HG02870 (cell line): ENCODE measurements around the gene CD244.

ENCODE experiments used
- ATAC-seq: cut with Tn5 transposase; IDR thresholded peaks from one replicate; pipeline ENCODE4 v1.9.1; 2021; ENCODE audit warnings: mild to moderate bottlenecking, moderate library complexity; ENCODE audit not compliant: unreplicated experiment

Gene CD244

DNA sequence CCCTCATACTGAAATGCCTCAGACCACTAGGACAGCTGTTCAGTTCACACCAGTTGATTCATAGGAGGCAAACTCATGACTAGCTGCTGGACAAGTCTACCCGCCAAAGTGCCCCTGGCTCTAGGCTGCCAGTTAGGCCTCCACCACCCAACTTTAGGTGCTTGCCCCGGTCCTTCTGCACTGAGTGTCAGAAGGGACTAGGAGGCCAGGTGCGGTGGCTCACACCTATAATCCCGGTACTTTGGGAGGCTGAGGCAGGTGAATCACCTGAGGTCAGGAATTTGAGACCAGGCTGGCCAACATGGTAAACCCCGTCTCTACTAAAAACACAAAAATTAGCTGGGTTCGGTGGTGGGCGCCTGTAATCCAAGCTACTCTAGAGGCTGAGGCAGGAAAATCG, 47.8 kb downstream of the CD244 start:
- no peak for ATAC-seq

DNA sequence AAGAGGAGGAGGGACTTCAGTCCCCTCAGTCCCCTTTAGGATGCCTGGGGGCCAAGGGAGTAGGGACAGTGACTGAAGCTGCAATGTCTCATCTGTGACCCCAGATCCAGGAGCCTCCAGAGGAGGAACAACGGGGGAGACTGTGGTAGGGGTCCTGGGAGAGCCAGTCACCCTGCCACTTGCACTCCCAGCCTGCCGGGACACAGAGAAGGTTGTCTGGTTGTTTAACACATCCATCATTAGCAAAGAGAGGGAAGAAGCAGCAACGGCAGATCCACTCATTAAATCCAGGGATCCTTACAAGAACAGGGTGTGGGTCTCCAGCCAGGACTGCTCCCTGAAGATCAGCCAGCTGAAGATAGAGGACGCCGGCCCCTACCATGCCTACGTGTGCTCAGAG, 48.4 kb downstream of the CD244 start:
- no peak for ATAC-seq

DNA sequence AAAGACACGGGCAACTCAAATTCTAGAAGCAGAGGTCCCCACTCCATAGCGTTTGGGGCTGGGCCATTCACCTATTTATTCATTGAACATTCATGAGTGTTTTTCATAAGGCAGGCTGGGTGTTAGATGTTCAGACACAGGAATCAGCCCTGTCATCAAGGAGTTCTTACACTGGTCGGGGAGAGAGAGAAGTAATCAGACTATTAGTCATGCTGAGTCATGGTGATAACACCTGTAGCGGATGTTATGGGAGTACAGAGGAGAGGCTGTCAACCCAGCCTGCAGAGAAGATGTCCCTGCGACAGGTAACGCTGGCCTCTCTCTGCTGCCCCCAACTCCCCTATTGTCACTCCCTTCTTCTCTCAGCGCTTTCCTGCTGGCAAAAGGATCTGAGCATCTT, 49.5 kb downstream of the CD244 start:
- peak; percentile 44 for ATAC-seq

DNA sequence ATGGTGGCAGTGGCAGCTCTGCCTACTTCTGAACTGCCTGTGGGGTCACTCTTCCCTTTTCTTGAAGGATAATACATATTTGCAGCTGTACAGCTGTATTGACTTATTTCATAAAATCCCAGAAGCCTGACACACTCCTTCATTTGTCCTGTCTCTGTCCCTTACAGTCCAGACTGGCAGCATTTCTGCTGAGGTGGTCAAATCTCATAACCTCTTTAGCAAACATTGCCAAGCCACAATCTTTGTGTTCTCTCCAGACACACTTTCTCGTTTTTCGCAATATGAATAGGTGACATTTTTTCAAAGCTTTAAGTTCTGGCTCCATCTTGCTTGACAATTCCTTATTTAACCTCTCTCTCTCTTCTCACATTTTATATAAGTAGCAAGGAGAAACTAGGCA, 51.5 kb downstream of the CD244 start:
- ATAC-seq: no peak

DNA sequence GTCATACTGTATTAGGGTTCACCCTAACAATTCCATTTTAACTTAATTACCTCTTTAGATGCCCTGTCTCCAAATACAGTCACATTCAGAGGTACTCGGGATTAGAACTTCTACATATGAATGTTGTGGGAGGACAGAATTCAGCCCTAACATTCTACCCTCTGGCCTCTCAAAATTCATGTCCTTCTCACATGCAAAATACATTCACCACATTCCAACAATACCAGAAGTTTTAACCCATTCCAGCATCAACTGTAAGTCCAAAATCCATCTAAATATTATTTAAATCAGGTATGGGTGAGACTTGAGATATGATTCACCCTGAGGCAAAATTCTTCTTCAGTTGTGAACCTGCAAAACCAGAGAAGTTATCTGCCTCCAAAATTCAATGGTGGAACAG, 52.2 kb downstream of the CD244 start:
- no peak for ATAC-seq

DNA sequence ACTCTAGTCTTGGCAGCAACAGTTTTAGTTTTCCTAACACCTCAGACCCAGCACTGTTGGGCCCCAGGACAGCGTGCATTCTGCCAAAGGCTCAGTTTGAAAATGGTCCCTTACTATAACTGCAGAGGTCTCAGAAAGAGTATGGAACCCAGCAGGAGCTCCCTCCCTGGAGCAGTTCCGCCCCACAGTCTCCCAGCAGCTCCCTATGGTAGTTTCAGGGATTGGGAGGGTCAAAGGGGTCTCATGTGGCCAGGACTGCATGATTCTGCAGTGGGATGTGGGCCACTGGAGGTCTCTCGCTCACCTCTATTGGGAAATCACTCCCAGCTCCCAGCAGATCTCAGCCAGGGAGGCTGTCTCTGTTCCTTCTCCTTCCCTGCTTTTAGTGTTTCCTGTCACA, 54.4 kb downstream of the CD244 start:
- ATAC-seq: no peak

DNA sequence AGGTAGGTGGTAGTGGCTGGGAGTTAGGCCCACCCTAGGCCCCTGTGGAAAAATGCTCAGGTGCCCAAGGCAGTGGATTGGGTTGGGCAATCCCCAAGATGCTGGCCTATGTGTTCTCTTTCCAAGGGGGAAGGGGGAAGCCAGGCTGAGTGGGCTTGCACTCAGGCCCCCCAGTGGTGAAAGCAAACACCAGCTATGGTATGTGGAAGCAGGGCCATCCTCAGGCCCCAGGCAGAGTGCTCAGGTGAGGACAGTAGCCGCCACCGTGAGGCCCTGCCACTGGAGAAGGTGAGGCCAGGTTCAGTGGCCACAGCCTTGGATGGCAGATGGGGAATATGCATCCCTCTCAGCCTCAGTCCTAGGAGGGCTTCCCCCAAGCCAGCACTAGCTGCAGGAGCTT, 54.9 kb downstream of the CD244 start:
- no peak for ATAC-seq

DNA sequence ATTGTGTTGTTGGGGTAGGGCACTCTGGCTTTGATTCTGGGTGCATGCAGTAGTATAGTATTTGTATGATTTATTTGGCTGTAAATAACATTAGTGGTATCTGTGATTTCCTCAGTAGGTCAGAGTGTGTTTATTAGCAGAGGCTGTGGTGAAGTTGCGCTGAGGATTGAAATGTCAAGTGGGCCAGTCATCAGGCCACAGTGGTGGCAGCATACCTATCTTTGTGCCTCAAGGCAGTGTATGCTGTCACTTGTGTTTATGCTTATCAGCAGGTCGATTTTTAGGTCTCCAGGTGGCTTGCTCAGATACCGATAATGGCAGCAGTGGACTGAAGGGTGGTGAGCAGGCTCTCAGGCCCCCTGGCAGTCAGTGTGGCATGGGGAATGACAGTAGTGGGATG, 55.4 kb downstream of the CD244 start:
- no peak for ATAC-seq

DNA sequence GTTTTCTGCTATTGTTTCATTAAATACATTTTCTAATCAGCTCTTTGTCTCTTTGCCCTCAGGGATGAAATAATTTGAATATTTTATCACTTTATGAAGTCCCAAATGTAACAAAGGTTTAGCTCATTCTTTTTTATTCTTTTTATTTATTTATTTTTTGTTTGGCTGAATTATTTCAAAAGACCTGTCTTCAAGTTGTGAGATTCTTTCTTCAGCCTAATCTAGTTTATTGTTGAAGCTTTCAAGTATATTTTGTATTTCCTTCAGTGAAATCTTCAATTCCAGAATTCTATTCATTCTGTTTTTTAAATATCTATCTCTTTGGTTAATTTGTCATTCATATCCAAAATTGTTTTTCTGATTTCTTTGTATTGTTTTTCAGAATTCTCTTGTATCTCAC, 55.9 kb downstream of the CD244 start:
- no peak for ATAC-seq

DNA sequence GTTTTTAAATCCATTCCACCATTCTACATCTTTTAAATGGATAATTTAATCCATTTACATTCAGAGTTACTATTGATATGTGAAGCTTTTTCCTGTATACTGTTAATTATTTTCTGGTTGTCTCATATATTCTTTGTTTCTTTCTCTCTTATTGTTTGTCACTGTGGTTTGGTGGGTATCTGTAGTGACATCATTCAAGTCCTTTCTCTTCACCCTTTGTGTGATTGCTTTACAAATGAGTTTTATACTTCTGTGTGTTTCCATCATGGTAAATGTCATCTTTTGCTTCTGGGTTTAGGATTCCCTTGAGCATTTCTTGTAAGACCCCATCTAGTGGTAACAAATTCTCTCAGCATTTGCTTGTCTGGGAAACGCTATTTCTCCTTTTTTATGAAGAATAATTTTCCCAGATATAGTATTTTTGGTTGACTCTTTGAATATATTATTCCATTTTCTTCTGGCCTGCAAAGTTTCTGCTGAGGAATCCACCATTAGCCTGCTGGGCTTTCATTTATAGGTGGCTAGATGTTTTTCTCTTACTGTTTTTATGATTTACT, 56.5 kb downstream of the CD244 start:
- ATAC-seq: no peak

DNA sequence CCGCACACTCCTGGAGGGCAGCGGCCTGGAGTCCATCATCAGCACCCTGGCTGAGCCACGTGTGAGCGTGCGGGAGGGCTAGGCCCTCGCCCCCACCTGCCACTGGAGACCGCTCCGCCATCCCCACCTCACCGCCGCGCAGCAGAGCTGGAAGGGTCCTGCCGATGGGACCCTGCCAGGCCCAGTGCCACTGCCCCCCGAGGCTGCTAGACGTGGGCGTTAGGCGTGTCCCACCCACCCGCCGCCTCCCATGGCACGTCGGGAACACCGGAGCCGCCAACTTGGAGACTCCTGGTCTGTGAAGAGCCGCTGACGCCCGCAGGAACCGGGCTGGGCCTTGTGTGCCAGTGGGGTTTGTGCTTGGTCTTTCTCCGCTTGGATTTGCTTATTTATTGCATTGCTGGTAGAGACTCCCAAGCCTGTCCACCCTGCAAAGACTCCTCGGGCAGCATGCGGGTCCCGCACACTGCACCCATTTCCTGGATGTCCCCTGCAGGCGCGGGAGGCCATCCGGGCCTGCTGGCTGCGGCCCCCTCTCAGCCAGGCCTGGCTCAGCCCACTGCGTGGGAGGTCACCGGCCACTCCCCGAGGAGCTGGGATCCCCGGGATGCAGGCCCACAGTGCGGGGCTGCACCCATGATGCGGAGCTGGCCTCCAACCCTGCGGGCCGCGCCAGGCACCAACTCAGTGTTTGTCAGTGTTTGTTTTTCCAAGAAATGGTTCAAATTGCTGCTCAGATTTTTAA, 60.7 kb downstream of the CD244 start:
- ATAC-seq: no peak

DNA sequence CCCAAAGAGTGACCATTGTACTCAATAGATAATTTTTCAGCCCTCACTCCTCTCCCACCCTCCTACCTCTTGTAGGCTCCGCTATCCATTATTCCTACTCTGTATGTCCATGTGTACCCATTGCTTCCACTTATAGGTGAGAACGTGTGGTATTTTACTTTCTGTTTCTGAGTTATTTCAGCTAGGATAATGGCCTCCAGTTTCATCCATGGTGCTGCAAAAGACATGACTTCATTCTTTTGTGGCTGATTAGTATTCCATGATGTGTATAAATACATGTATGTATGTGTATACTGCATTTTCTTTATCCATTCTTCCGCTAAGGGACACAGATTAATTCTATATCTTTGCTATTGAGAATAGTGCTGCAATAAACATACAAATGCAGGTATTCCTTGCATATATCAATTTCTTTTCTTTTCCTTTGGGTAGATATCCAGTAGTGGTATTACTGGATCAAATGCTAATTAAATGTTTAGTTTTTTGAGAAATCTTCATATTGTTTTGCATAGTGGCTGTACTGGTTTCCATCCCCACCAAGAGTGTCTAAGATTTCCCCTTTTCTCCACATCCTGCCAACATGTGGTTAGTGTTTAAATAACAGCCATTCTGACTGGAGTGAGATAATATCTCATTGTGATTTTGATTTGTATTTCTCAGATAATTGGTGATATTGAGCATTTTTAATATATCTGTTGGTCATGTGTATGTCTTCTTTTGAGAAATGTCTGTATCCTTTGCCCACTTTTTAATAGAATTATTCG, 61.9 kb downstream of the CD244 start:
- no peak for ATAC-seq

DNA sequence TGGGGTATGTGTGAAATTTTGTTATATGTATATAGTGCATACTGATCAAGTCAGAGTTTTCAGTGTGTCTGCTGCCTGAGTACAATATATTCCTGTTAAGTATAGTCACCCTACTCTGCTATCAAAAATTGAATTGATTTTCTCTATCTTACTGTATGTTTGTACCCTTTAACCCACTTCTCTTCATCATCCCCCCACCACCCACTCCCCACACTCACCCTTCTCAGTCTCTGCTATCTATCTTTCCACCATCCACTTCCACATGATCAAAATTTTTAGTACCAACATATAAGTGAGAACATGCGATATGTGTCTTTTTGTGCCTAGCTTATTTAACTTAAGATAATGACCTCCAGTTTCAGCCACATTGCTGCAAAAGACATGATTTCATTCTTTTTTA, 62.5 kb downstream of the CD244 start:
- no peak for ATAC-seq

DNA sequence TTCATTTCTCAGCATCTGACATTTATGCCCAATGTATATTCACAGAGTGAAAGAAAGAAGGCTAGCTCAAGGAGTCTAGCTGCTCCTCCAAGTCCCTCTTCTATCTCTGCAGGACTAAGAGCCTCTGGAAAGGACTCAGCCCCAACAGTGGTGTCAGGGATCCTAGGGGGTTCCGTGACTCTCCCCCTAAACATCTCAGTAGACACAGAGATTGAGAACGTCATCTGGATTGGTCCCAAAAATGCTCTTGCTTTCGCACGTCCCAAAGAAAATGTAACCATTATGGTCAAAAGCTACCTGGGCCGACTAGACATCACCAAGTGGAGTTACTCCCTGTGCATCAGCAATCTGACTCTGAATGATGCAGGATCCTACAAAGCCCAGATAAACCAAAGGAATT, 63.0 kb downstream of the CD244 start:
- ATAC-seq: no peak

DNA sequence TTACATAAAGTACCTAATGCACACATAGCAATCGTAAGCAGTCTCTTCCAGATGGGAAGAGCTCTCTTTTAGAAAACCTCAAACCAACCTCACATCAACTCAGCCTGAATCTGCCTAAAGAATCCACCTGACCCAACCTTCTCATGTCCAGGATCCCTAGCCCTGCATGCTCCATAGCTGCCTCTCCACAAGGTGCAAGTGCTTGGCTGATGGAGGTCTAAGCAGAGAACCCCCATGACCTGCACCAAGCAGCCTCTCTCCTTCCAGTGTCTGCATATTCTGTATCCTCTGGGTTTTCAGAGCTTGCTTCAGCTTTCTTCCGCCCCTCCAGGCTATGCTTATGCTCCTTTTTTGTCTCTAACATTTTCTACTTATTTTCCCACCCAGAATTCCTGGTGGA, 64.2 kb downstream of the CD244 start:
- no peak for ATAC-seq

DNA sequence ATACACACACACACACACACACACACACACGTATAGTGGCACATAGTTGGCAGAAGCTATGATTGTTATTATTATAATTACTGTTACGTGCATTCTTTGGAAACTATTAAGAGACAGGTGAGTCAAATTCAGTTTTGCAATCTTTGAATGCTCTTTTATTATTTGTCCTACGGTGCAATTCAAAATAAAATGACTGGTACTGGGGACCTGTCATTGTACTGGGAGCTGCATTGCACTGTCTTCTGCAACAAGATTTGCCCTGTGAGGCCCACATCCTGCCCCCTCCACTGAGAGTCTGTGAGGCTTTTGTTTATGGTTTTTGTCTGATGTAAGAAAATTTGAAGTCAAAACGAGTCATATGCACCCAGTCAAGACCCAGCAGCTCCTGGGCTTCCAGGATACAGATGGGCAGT, 64.8 kb downstream of the CD244 start:
- no peak for ATAC-seq

DNA sequence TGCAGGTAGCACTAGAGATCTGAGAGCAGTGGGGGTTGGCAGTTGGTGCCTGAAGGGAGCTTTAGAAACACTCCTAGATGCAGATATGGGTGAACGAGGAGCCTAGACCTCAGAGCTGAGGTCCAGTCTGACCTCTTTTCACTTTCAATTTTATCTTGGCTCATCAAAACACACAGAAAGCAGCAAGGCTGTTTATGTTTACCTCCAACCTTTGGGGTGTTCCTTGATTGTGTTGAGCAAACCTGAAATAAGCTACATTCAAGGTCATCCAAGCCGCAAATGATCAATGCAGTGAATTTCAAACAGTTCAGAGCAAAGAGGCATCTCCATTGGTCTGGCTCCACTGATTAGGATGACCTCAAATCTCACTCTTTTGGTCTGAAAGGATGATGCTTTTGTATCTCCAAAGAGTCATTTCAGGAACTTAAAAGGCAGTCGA, 65.4 kb downstream of the CD244 start:
- no peak for ATAC-seq

DNA sequence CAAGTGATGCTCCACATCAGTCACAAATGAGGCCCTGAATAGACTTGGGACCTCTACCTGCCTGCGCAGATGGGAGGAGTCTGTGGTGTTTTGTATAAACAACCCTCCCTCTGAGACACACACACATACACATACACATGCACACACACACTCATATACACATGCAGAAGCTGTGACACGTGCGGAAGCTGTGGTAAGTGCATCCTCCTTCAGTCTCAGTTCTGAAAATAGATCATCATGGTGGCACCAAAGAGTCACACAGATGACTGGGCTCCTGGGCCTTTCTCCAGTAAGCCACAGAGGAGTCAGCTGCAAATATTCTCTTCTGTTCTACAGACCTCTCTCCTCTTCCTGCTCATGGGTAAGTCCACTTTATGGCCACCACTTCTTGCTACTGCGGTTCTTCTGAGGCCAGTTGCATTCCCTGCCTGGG, 66.7 kb downstream of the CD244 start, which contains the start of gene LY9:
TSS of gene LY9 (plus strand) at position 224 of the 433 bp plus-strand sequence. CDS start at position 238, 14 bp downstream.
- ATAC-seq: peak; percentile 66

DNA sequence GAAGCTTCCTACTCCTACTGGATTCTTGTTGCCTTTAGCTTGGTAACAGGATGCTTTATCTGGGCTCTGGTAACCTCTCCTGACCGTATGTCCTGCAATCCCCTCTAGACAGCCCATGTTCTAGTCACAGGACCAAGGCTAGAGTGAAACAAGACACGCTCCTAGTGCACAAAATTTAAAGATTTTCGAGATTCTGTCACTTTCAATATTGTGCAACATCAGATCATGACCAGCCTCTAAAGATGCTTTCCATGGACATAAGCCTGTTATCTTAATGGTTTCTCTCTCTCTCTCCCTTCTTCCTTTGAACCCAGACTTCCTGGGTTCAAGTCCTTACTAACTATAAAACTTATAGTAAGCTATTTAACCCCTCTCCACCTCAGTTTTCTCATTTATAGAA, 68.3 kb downstream of the CD244 start:
- no peak for ATAC-seq

DNA sequence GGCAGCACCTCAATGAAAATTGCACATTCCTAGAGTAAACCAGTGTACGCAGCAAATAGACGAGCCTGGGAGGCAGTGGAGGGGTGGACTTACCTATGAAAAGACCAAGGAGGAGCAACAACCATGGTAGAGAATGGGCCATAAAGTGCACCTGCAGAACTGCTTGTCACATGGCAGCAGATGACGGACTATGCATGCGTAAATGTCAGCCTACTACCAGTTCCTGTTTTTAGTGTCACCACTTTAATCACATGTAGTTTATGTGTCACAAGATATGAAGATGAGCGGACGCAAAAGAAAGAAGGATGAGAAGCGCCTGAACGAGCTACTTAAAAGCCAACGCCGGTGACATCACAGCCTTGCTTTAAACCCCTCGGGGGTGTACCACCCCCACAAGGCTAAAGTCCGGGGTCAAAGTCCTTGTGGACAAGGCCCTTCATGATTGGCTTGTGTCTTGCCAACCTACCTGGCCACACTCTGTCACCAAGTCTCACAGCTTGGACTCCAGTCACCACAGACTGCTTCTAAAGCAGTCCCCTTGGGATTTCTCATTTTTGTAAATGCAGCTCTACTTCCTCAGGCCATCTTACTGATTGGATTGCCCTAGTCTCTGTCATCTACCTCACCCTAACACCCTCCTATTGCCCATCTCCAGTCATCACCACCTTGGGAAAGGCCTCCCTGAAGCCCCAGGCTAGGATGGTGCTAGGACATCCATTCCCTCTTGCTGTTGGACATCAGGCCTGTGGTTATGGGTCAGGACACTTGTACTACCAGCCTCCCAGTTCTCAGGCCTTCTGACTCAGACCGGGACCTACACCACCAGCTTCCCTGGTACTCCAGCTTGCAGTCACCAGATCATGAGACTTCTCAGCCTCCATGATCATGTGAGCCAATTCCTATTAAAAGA, 72.7 kb downstream of the CD244 start:
- peak; percentile 95 for ATAC-seq
